Adrenal gland (tissue), 5 donors: ENCODE data around the gene LPXN.

ENCODE experiments used
- CTCF ChIP-seq, 6 experiments: fragments of 450-650 bp in 4 of 6; fragments of 200-600 bp in 2 of 6; sonication (generic) in 1 of 6; IDR thresholded peaks; 1 replicate in 5 of 6; 2 replicates in 1 of 6; pipeline versions ENCODE4 v1.5.1 to v1.8.0; 2016 to 2021; ENCODE audit warnings: antibody characterized with exemption in 6 of 6, mild to moderate bottlenecking in 2 of 6, moderate library complexity in 1 of 6
- POLR2A ChIP-seq, 2 donors: fragments of 450-650 bp; IDR thresholded peaks; one replicate each; pipeline ENCODE4 v1.6.1; 2017; ENCODE audit warnings: antibody characterized with exemption in 2 of 2, mild to moderate bottlenecking in 2 of 2, moderate library complexity in 1 of 2
- donor health status: DM: no; HTN: no; CAD: no.

- TF ChIP-seq POLR2A (IDR thresholded peaks at IDR 0.05) (no peak), CTCF (IDR thresholded peaks at IDR 0.05) (no peak)
Observed at GRCh38 chr11:58505849-58506248, 69.8 kb downstream of the LPXN start.
